AG04449 (cell line): ENCODE results near the gene B3GLCT.

Source experiments
- CTCF ChIA-PET: fragments of 350-600 bp; formaldehyde crosslinking; extraction: SDS; loops from one replicate; lab custom pipeline; 2021; ENCODE audit warnings: antibody characterized with exemption; lab: Yijun Ruan, JAX
- POLR2A ChIA-PET: fragments of 400-600, 350-600 bp; formaldehyde crosslinking; extraction: SDS; loops from one replicate; lab custom pipeline; 2020; ENCODE audit warnings: antibody characterized with exemption, inconsistent platforms; lab: Yijun Ruan, JAX
- DNase-seq: peaks from one replicate; pipeline ENCODE4 v3.0.0-alpha.2; 2010; ENCODE audit warnings: low read depth, low spot score
- H3K4me3 ChIP-seq: 2 replicates; pipeline ENCODE4 v1.5.1; 2011; ENCODE audit warnings: low read depth, mild to moderate bottlenecking, control low read depth, low read length
- CTCF ChIP-seq: IDR thresholded peaks from one replicate; pipeline ENCODE4 v1.5.1; 2011; ENCODE audit warnings: mild to moderate bottlenecking, moderate library complexity, low read length, control low read depth, inconsistent platforms; ENCODE audit not compliant: insufficient read depth; ENCODE audit errors: missing control alignments

Gene B3GLCT

GRCh38 chr13:31161557-31162150 lies 38.1 kb upstream of the B3GLCT start, which contains the start of gene HSPH1:
Gene HSPH1 (minus strand): TSS chr13:31161904. CDS start chr13:31161582, 322 bp downstream.
- peak within 1 kb of the TSS; percentile 96 for H3K4me3 ChIP-seq
- DNase-seq: peak; percentile 73
- CTCF ChIA-PET: interaction anchor here (1.1 kb wide), 1 partner anchor 263 kb away, joined by 5 read pairs; no protein-coding TSS in a partner anchor
- peak; percentile 43 for TF ChIP-seq CTCF
- POLR2A ChIA-PET: interaction anchor here (1.2 kb wide), 1 partner anchor 116 kb away, joined by 3 read pairs; no protein-coding TSS in a partner anchor

GRCh38 chr13:31162151-31163008 lies 37.4 kb upstream of the B3GLCT start:
- peak overlapping the region; percentile 96 for H3K4me3 ChIP-seq
- DNase-seq: peak; percentile 89
- ChIA-PET POLR2A (no interaction called here), CTCF (no interaction called here)
- no peak for TF ChIP-seq CTCF

- H3K4me3 ChIP-seq: no peak overlapping the region
- no peak for TF ChIP-seq CTCF
- DNase-seq: no peak
- CTCF ChIA-PET: no interaction called here
- POLR2A ChIA-PET: no interaction called here
These were observed 33.2 kb upstream of the B3GLCT start for GRCh38 chr13:31166591-31166990.

GRCh38 chr13:31167490-31167889 lies 32.3 kb upstream of the B3GLCT start:
- H3K4me3 ChIP-seq: no peak overlapping the region
- POLR2A ChIA-PET: no interaction called here
- no peak for DNase-seq
- CTCF ChIA-PET: no interaction called here
- TF ChIP-seq CTCF: no peak

GRCh38 chr13:31168166-31168565 lies 31.6 kb upstream of the B3GLCT start:
- no peak overlapping the region for H3K4me3 ChIP-seq
- no peak for TF ChIP-seq CTCF
- ChIA-PET POLR2A (no interaction called here), CTCF (no interaction called here)
- DNase-seq: no peak

- CTCF ChIA-PET: no interaction called here
- TF ChIP-seq CTCF: no peak
- DNase-seq: no peak
- no peak overlapping the region for H3K4me3 ChIP-seq
- POLR2A ChIA-PET: no interaction called here
These were observed 31.0 kb upstream of the B3GLCT start for GRCh38 chr13:31168736-31169135.
